MCF 10A (cell line): Measurements from ENCODE around the gene TFPT. TPM values are rescaled to one million over a fixed set of nuclear protein-coding genes. Genes with fewer than 3 reads are reported as not detected.

Experiments used
- Bru-seq: library from RNA; stranded (reverse); fragments of 400-500 nt; gene quantifications from one replicate; lab custom pipeline; 2021; lab: Mats Ljungman, UMichigan
- BruChase-seq, 2 experiments: library from RNA; stranded (reverse); fragments of 400-500 nt; gene quantifications; one replicate each; lab custom pipeline; 2021; lab: Mats Ljungman, UMichigan
- BruUV-seq: library from RNA; stranded (reverse); fragments of 400-500 nt; replicated peaks from 2 replicates; lab custom pipeline; 2021; lab: Mats Ljungman, UMichigan
- CTCF ChIA-PET: fragments of 300-600 bp; sonication (Branson Sonifier 250); formaldehyde crosslinking; extraction: SDS; loops from one replicate; lab custom pipeline; 2021; ENCODE audit warnings: antibody characterized with exemption, inconsistent platforms; lab: Yijun Ruan, JAX
- POLR2A ChIA-PET: fragments of 300-600, 350-650 bp; sonication (Branson Sonifier 250); formaldehyde crosslinking; extraction: SDS; loops from one replicate; lab custom pipeline; 2020; ENCODE audit warnings: antibody characterized with exemption, inconsistent platforms; lab: Yijun Ruan, JAX
- DNase-seq: peaks from one replicate; pipeline ENCODE4 v3.0.0-alpha.2; 2018; ENCODE audit not compliant: unreplicated experiment
- H3K27ac Mint-ChIP-seq: one replicate; pipeline ENCODE4 v1.8.0; 2022; ENCODE audit warnings: mild to moderate bottlenecking, low read depth, mixed read lengths; ENCODE audit not compliant: unreplicated experiment
- H3K27me3 Mint-ChIP-seq: one replicate; pipeline ENCODE4 v1.8.0; 2022; ENCODE audit warnings: mixed read lengths; ENCODE audit not compliant: insufficient read depth, unreplicated experiment
- H3K36me3 Mint-ChIP-seq: one replicate; pipeline ENCODE4 v1.8.0; 2022; ENCODE audit warnings: mild to moderate bottlenecking, moderate library complexity, mixed read lengths; ENCODE audit not compliant: insufficient read depth, unreplicated experiment
- H3K4me1 Mint-ChIP-seq: one replicate; pipeline ENCODE4 v1.8.0; 2022; ENCODE audit warnings: mixed read lengths; ENCODE audit not compliant: insufficient read depth, unreplicated experiment
- H3K4me3 Mint-ChIP-seq: one replicate; pipeline ENCODE4 v1.8.0; 2022; ENCODE audit warnings: mild to moderate bottlenecking, moderate library complexity, mixed read lengths; ENCODE audit not compliant: unreplicated experiment
- H3K9me3 Mint-ChIP-seq: one replicate; pipeline ENCODE4 v1.8.0; 2022; ENCODE audit warnings: mixed read lengths; ENCODE audit not compliant: unreplicated experiment
- CTCF ChIP-seq: fragments of 200-600 bp; IDR thresholded peaks from one replicate; pipeline ENCODE4 v1.8.0; 2022; ENCODE audit warnings: antibody characterized with exemption, mild to moderate bottlenecking; ENCODE audit not compliant: unreplicated experiment
- intact Hi-C: fragments of 100-400 bp; cut with micrococcal nuclease; formaldehyde crosslinking; loops from 2 replicates; pipeline ENCODE4 v1.14.1; 2022
- long read RNA-seq: library from polyadenylated mRNA; stranded (forward); transcript quantifications from one replicate; pipeline ENCODE4 v2.0.0, GENCODE V29; 2022
- total RNA-seq: library from RNA; stranded (reverse); gene quantifications from 2 replicates; pipeline ENCODE4 v1.2.3, GENCODE V29; 2022

Gene TFPT
- total RNA-seq (15.6 and 22.8 TPM in 2 replicates), Bru-seq, nascent RNA (percentile 46 among the genes with signal in this experiment), BruChase-seq, experiment 1, labeled RNA remaining after a 6-hour chase (percentile 51 among the genes with signal in this experiment), BruChase-seq, experiment 2, labeled RNA remaining after a 2-hour chase (percentile 49 among the genes with signal in this experiment)
- long read RNA-seq, transcript TFPT-203 (6 exons, 1,205 nt) = major isoform, 6 of 12 reads
- long read RNA-seq, partial matches to known transcripts = 4 of 12 reads
- long read RNA-seq, other reads (novel, unspliced or antisense) = 2 of 12 reads

GRCh38 chr19:54115109-54116063 is at the start of gene TFPT, which contains the start of gene PRPF31:
Gene TFPT, minus strand, starts transcription at chr19:54115657. Its CDS starts 388 bp downstream, at chr19:54115269.
Gene PRPF31, plus strand, starts transcription at chr19:54115754. Its CDS starts 2,525 bp downstream, at chr19:54118279.
- H3K36me3 Mint-ChIP-seq = peaks cover 61% of the 10 kb centered on the region
- peak within 1 kb of the TSS; percentile 98 for H3K27ac Mint-ChIP-seq
- no peak for TF ChIP-seq CTCF
- DNase-seq = peak; percentile 99
- TSS peak; percentile 87 for BruUV-seq
- no peaks in the 10 kb centered on the region for H3K27me3 Mint-ChIP-seq
- ChIA-PET CTCF (interaction anchor here (0.6 to 0.9 kb wide), 2 partner anchors 262 to 274 kb away, joined by 3 read pairs; no protein-coding TSS in a partner anchor), POLR2A (interaction anchor here (0.6 to 6.8 kb wide), 29 partner anchors 8 to 1846 kb away, joined by 3 to 84 read pairs (median 3); partner anchors contain the start of genes CNOT3, LENG1, LENG8 and MBOAT7)
- peak within 1 kb of the TSS; percentile 84 for H3K4me3 Mint-ChIP-seq
- intact Hi-C loops = no loop called here
- peaks cover 6% of the 10 kb centered on the region for H3K4me1 Mint-ChIP-seq
- no peaks in the 10 kb centered on the region for H3K9me3 Mint-ChIP-seq

- no peak for DNase-seq
- BruUV-seq = no TSS peak
- Mint-ChIP-seq H3K36me3 (peaks cover 4% of the 10 kb centered on the region), H3K4me3 (no peak overlapping the region), H3K9me3 (no peaks in the 10 kb centered on the region), H3K27ac (no peak overlapping the region), H3K27me3 (no peaks in the 10 kb centered on the region), H3K4me1 (peaks cover 19% of the 10 kb centered on the region)
- POLR2A ChIA-PET = interaction anchor here (1.1 kb wide), 1 partner anchor 26 kb away, joined by 3 read pairs; the partner anchor contains the start of gene TSEN34
- no peak for TF ChIP-seq CTCF
- CTCF ChIA-PET = interaction anchor here (0.6 to 1.8 kb wide), 3 partner anchors 8 to 226 kb away, joined by 3 to 4 read pairs (median 4); partner anchors contain the start of gene TMC4
- intact Hi-C loops = no loop called here
Measured at GRCh38 chr19:54165222-54165621, 49.8 kb upstream of the TFPT start.

DNA sequence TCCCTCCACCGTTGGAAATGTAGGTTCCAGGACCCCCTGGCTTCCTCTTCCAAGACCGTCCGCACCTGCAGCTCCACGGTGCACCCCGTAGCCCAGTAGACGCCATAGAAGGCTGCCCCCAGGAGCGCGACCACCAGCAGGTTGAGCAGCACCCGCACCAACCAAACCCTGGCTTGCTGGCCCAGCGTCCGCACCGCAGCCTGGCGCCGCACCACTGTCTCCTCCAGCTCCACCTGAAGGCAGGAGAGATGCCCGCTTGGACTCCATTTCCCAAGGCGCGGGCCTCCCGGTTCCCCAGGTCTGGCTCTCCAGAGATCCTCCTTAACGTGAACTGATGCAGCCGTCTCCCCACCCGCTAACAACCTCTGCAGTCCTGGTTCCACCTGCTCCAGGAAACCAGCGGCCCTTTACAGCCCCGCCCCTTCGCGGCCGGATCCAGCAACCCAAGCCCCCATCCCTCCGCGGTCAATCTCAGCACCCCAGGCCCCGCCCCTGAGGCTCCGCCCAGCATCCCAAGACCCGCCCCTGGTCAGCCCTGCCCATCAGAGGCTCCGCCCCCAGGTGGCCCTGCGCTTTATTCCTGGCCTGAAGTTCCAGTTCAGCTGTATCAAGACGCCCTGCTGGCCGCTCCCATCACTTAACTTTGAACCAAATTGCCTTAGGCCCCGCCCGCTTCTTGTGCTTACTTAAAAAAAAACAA is 49.1 kb upstream of the TFPT start:
- no peak overlapping the region for H3K27ac Mint-ChIP-seq
- no peaks in the 10 kb centered on the region for H3K9me3 Mint-ChIP-seq
- no peak overlapping the region for H3K4me3 Mint-ChIP-seq
- no peak for DNase-seq
- intact Hi-C loops = loop anchor here (5.0 kb wide), 1 partner anchor 38 kb away; the partner anchor contains the start of gene RPS9
- BruUV-seq = no TSS peak
- H3K4me1 Mint-ChIP-seq = peaks cover 22% of the 10 kb centered on the region
- no peaks in the 10 kb centered on the region for H3K27me3 Mint-ChIP-seq
- CTCF ChIA-PET = interaction anchor here (0.6 to 1.8 kb wide), 4 partner anchors 9 to 226 kb away, joined by 3 to 4 read pairs (median 4); partner anchors contain the start of gene TMC4
- POLR2A ChIA-PET = interaction anchor here (1.1 kb wide), 1 partner anchor 26 kb away, joined by 3 read pairs; the partner anchor contains the start of gene TSEN34
- peaks cover 4% of the 10 kb centered on the region for H3K36me3 Mint-ChIP-seq
- no peak for TF ChIP-seq CTCF
